T-helper 17 cell (primary cell): ENCODE results near the gene PRB3. TPM values are rescaled to one million over a fixed set of nuclear protein-coding genes. Genes with fewer than 3 reads are reported as not detected.

Experiments used
- total RNA-seq, 4 donors: library from RNA in 2 of 4; stranded (reverse) in 2 of 4; gene quantifications; one replicate each; pipeline ENCODE4 v1.2.3 and lab custom pipeline; 2022 to 2026

PRB3 gene
- total RNA-seq, 2 donors from 2014 or later = not detected

Other genes starting within 250 kb of the PRB3 start
- gene TAS2R19, start 247.1 kb downstream of the PRB3 start, total RNA-seq = 1 to 10 TPM; 1.4 to 3.2 TPM
- 1 to 10 TPM; 2.7 to 3.4 TPM for gene TAS2R31, start 238.3 kb downstream of the PRB3 start, total RNA-seq
- 1 to 10 TPM; 1.2 to 2.2 TPM for gene TAS2R46, start 207.4 kb downstream of the PRB3 start, total RNA-seq
- 1 to 10 TPM; 1.9 to 2.4 TPM for gene TAS2R43, start 177.4 kb downstream of the PRB3 start, total RNA-seq
- 1 to 10 TPM; 4.9 to 6.6 TPM for gene TAS2R30, start 135.1 kb downstream of the PRB3 start, total RNA-seq
- 1 to 10 TPM; 9.1 to 9.2 TPM for gene SMIM10L1, start 98.5 kb downstream of the PRB3 start, total RNA-seq
- not detected for gene TAS2R42, start 82.8 kb downstream of the PRB3 start, total RNA-seq
- gene PRB4, start 40.7 kb upstream of the PRB3 start, total RNA-seq = not detected
- gene PRB2, start 125.9 kb upstream of the PRB3 start, total RNA-seq = not detected